GM12872 (cell line): ENCODE measurements around the gene DDX1.

Experiments
- CTCF ChIP-seq: IDR thresholded peaks from 3 replicates; pipeline ENCODE4 v1.5.1; 2011; ENCODE audit warnings: low read depth, mild to moderate bottlenecking, low read length, moderate library complexity; ENCODE audit not compliant: insufficient read depth

DDX1 gene

GRCh38 chr2:15593327-15593705 lies 1.6 kb downstream of the DDX1 start:
- TF ChIP-seq CTCF, result no peak

- no peak for TF ChIP-seq CTCF
Observed at GRCh38 chr2:15594291-15595256, 2.9 kb downstream of the DDX1 start.

GRCh38 chr2:15595342-15595905 lies 3.8 kb downstream of the DDX1 start:
- no peak for TF ChIP-seq CTCF

GRCh38 chr2:15595936-15596335 lies 4.3 kb downstream of the DDX1 start:
- no peak for TF ChIP-seq CTCF

GRCh38 chr2:15596350-15596749 lies 4.7 kb downstream of the DDX1 start:
- no peak for TF ChIP-seq CTCF

- no peak for TF ChIP-seq CTCF
Observed at GRCh38 chr2:15596968-15597367, 5.3 kb downstream of the DDX1 start.

- no peak for TF ChIP-seq CTCF
Observed at GRCh38 chr2:15599994-15600393, 8.3 kb downstream of the DDX1 start.
